HUES6 (cell line): ENCODE data around the gene SERPINH1.
"Not testable (repeated sequence)": the region's sequence is repeated elsewhere in the genome, so short reads cannot be mapped to it uniquely, and the experiment has no call there.

ENCODE experiments used
- H3K27ac ChIP-seq: 2 replicates; pipeline ENCODE4 v1.7.0; 2013; ENCODE audit warnings: low read depth, mild to moderate bottlenecking, low read length, inconsistent platforms
- H3K27me3 ChIP-seq: 2 replicates; pipeline ENCODE4 v1.6.1; 2013; ENCODE audit warnings: low read length; ENCODE audit not compliant: control insufficient read depth, insufficient read depth
- H3K36me3 ChIP-seq: 2 replicates; pipeline ENCODE4 v1.6.1; 2013; ENCODE audit warnings: low read length; ENCODE audit not compliant: control insufficient read depth, insufficient read depth
- H3K4me1 ChIP-seq: 2 replicates; pipeline ENCODE4 v1.6.1; 2013; ENCODE audit warnings: low read length; ENCODE audit not compliant: control insufficient read depth, insufficient read depth
- H3K4me3 ChIP-seq: 2 replicates; pipeline ENCODE4 v1.5.1; 2013; ENCODE audit warnings: low read depth, low read length
- H3K9ac ChIP-seq: one replicate; pipeline ENCODE4 v1.6.1; 2013; ENCODE audit warnings: mild to moderate bottlenecking, low read length
- H3K9me3 ChIP-seq: 2 replicates; pipeline ENCODE4 v1.6.1; 2013; ENCODE audit warnings: low read depth, low read length; ENCODE audit not compliant: control insufficient read depth, insufficient read depth

The SERPINH1 gene

GRCh38 chr11:75579841-75580240 is 17.8 kb downstream of the SERPINH1 start:
- H3K4me1 ChIP-seq, result peaks cover 11% of the 10 kb centered on the region; the same call in 1 of the 2 replicates
- H3K27me3 ChIP-seq, result no peaks in the 10 kb centered on the region
- H3K27ac ChIP-seq, result no peak overlapping the region
- H3K9ac ChIP-seq, result no peak overlapping the region
- no peaks in the 10 kb centered on the region for H3K9me3 ChIP-seq
- no peaks in the 10 kb centered on the region for H3K36me3 ChIP-seq
- H3K4me3 ChIP-seq, result no peak overlapping the region

DNA sequence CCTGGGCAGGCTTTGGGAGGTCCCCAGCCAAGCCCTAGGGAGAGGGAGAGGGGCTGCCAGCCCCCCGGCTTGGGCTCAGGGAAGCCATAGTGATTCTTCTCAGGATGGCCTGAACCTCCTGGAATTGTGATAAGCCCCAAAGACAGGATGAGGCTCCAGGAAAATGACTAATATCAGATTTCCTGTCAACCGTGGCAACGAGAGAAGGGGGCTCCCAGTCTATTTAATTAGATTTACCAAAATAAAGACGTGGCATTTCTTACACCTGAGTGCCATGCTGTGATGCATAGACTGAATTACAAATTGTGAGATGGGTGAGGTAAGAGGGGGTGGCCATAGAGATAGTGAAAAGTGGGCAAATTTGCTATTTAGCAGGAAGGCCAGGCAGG is 20.4 kb downstream of the SERPINH1 start:
- Histone ChIP-seq H3K36me3 (no peaks in the 10 kb centered on the region), H3K9ac (peak overlapping the region; percentile 80), H3K27me3 (no peaks in the 10 kb centered on the region), H3K27ac (no peak overlapping the region), H3K9me3 (no peaks in the 10 kb centered on the region), H3K4me3 (peak overlapping the region; percentile 71), H3K4me1 (peaks cover 11% of the 10 kb centered on the region; the same call in 1 of the 2 replicates)

GRCh38 chr11:75582895-75583717 is 21.1 kb downstream of the SERPINH1 start:
- Histone ChIP-seq H3K27me3 (no peaks in the 10 kb centered on the region), H3K36me3 (no peaks in the 10 kb centered on the region), H3K27ac (peak overlapping the region; percentile 85), H3K9me3 (no peaks in the 10 kb centered on the region), H3K4me3 (peak overlapping the region; percentile 71), H3K9ac (peak overlapping the region; percentile 80), H3K4me1 (peaks cover 11% of the 10 kb centered on the region; the same call in 1 of the 2 replicates)

- H3K9ac ChIP-seq, result peak overlapping the region; percentile 80
- peaks cover 11% of the 10 kb centered on the region; the same call in 1 of the 2 replicates for H3K4me1 ChIP-seq
- no peaks in the 10 kb centered on the region for H3K27me3 ChIP-seq
- no peaks in the 10 kb centered on the region for H3K9me3 ChIP-seq
- no peaks in the 10 kb centered on the region for H3K36me3 ChIP-seq
- peak overlapping the region; percentile 71 for H3K4me3 ChIP-seq
- peak overlapping the region; percentile 85 for H3K27ac ChIP-seq
Measured at GRCh38 chr11:75583718-75584658, 21.9 kb downstream of the SERPINH1 start.

DNA sequence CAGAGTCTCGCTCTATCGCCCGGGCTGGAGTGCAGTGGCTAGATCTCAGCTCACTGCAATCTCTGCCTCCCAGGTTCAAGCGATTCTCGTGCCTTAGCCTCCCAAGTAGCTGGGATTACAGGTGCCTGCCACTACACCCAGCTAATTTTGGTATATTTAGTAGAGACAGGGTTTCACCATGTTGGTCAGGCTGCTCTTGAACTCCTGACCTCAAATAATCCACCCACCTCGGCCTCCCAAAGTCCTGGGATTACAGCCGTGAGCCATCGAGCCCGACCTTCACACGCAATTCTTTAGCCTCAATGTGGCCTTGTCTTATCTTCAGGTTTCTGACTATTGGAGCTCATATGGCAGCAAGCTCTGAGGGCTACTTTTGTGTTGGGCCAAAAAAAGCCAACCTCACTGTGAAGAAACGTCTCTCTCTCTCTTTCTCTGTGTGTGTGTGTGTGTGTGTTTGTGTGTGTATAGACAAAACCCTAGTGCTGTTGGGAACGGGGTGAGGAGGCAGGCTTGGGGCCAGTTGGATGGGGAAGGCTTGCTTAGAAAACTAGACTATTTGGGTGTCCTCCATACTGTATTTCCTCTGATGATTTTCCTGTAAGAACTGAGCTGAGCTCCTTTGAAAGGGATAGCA is 22.7 kb downstream of the SERPINH1 start:
- H3K9ac ChIP-seq, H3K36me3 ChIP-seq, H3K27me3 ChIP-seq, H3K27ac ChIP-seq, H3K4me3 ChIP-seq, H3K9me3 ChIP-seq: not testable (repeated sequence)
- peaks cover 11% of the 10 kb centered on the region; the same call in 1 of the 2 replicates for H3K4me1 ChIP-seq

DNA sequence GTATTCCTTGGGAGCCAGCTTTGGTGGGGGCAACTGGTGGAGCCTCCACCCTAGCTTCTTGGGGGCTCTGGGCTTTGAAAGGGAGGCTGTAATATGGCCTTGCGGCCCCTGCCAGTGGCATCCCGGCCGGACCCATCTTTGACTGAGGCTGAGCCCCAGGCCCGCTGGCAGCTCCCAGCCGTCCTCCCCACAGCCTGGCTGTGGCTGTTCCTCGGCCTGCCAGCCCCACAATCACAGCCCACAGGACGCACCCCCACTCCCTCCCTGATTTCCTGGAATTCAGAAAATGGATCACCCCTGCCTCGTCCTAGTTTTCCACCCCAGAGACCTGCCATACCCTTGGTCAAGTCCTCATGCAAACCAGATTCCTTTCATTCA is 23.2 kb downstream of the SERPINH1 start:
- H3K4me1 ChIP-seq, result peaks cover 11% of the 10 kb centered on the region; the same call in 1 of the 2 replicates
- no peak overlapping the region for H3K9ac ChIP-seq
- H3K27me3 ChIP-seq, result no peaks in the 10 kb centered on the region
- H3K27ac ChIP-seq, result no peak overlapping the region
- no peak overlapping the region for H3K4me3 ChIP-seq
- H3K36me3 ChIP-seq, result no peaks in the 10 kb centered on the region
- H3K9me3 ChIP-seq, result no peaks in the 10 kb centered on the region

DNA sequence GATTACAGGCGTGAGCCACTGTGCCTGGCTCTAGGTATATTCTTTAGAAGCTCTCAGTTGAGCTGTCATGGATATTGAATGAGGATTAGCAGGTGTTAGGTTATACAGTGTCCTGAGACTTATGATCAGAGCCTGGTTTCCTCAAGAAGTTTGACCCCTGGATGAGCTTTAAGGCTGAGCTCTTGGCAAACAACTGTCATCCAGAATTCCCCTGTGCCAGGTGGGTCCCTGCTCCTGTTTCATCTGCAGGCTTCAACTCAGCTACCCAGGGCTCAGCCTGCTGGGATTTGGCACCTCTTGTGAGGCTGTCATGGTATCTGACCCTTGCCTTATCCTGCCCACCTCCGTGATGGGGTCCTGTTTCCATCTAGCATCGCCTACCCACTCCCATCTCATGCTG is 24.3 kb downstream of the SERPINH1 start:
- Histone ChIP-seq H3K9ac (no peak overlapping the region), H3K27me3 (no peaks in the 10 kb centered on the region), H3K4me3 (no peak overlapping the region), H3K4me1 (peaks cover 11% of the 10 kb centered on the region; the same call in 1 of the 2 replicates), H3K27ac (no peak overlapping the region), H3K9me3 (no peaks in the 10 kb centered on the region), H3K36me3 (no peaks in the 10 kb centered on the region)

DNA sequence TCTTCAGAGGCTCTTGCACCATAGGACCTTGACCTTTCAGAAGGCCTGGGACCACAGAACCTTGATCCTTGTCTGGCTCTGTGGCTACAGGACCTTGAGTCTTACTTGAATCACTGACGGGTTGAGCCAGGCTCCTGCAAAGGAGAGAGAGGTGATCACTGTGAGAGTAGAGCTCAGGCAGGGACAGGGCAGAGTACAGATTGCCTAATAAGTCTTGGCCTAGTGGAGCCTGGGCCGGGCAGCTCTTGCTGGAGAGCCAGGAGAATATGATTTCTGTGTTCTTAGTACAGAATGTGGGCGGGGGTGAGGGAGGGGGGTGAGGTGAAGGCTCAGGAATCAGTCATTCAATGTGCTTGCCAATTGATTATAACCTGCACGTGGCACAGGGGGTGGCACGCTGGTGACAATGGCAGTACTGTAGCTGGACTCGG is 26.0 kb downstream of the SERPINH1 start:
- Histone ChIP-seq H3K36me3 (no peaks in the 10 kb centered on the region), H3K27ac (no peak overlapping the region), H3K4me3 (no peak overlapping the region), H3K27me3 (no peaks in the 10 kb centered on the region; the same call in 1 of the 2 replicates), H3K9ac (no peak overlapping the region), H3K9me3 (no peaks in the 10 kb centered on the region), H3K4me1 (peaks cover 6% of the 10 kb centered on the region; the same call in 1 of the 2 replicates)

DNA sequence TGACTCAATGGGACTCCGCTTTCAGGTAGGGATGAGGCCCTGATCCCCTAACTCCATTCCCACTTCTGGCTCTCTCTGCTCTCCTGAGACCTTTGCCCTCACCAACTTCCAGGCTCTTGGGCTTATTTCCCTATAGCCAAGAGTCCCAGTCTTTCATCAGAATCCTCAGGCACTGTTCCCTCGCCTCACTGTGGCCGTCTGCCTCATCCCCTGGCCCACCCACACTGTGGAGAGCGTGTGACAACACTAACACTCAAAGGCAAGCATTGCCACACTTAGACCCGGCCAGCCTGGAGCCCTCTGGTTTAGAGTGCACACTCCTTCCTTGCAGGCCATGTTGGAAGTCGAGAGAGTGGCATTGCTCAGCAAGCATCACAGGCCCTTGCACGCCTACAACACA is 27.0 kb downstream of the SERPINH1 start:
- no peaks in the 10 kb centered on the region for H3K36me3 ChIP-seq
- H3K4me1 ChIP-seq, result peaks cover 5% of the 10 kb centered on the region; the same call in 1 of the 2 replicates
- no peaks in the 10 kb centered on the region; the same call in 1 of the 2 replicates for H3K27me3 ChIP-seq
- H3K9ac ChIP-seq, result no peak overlapping the region
- no peaks in the 10 kb centered on the region for H3K9me3 ChIP-seq
- no peak overlapping the region for H3K27ac ChIP-seq
- H3K4me3 ChIP-seq, result no peak overlapping the region

DNA sequence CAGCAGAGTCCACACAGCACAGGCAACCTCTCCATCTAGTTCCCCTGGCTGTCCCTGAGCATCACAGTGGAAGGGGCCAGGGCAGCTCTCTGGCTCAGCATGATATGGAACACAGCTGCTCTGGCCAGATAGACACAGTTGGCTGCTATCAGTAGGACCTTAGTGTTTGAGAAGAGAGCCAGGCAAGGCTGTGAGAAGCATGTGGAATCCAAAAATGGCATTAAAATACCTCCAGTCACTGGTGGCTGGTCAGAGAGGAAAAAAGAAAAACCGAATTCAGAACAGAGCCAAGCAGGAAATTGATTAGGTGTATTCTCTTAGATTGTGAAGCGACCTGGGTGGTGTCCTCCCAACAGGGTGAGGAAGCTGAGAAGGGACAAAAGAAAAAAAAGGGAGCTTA is 27.9 kb downstream of the SERPINH1 start:
- Histone ChIP-seq H3K9me3 (no peaks in the 10 kb centered on the region), H3K9ac (no peak overlapping the region), H3K27ac (no peak overlapping the region), H3K27me3 (no peaks in the 10 kb centered on the region; the same call in 1 of the 2 replicates), H3K4me3 (no peak overlapping the region), H3K36me3 (no peaks in the 10 kb centered on the region), H3K4me1 (no peaks in the 10 kb centered on the region)
